Measurements from ENCODE around the gene FADS1. TPM values are rescaled to one million over a fixed set of nuclear protein-coding genes. Genes with fewer than 3 reads are reported as not detected.
A peak's percentile ranks its signal among the peaks of the same experiment; 100 is the strongest.

The FADS1 gene
- total and polyA plus RNA-seq, 2 of the 13 experiments (the other 11 are each of a cell fraction or from before 2014, with no cell fraction given): 91.8 to 108 TPM

GRCh38 chr11:61756452-61757212 is 60.2 kb downstream of the FADS1 start (continued):
- no peak; the same call in 1 of the 2 replicates for TF ChIP-seq ZBTB26 (CRISPR knock-in tag; IDR thresholded peaks at IDR 0.05; ENCODE audit: borderline replicate concordance)
- no peak for TF ChIP-seq ZNF251 (CRISPR knock-in tag; IDR thresholded peaks at IDR 0.05)
- TF ChIP-seq HMGXB4 (CRISPR knock-in tag; IDR thresholded peaks at IDR 0.05; ENCODE audit: borderline replicate concordance in 1 of 2, low read depth in 1 of 2): no peak
- TF ChIP-seq SALL1 (CRISPR knock-in tag; IDR thresholded peaks at IDR 0.05): peak; percentile 66
- TF ChIP-seq IRF9 (CRISPR knock-in tag; IDR thresholded peaks at IDR 0.05; ENCODE audit: borderline replicate concordance): no peak
- peak; percentile 94 for TF ChIP-seq ARID3A (IDR thresholded peaks at IDR 0.05; ENCODE audit: low read depth, low read length)
- no peak for TF ChIP-seq PCBP1 (IDR thresholded peaks at IDR 0.05; ENCODE audit: borderline replicate concordance, low read depth, low read length)
- peak; percentile 59 for TF ChIP-seq MEF2D (CRISPR knock-in tag; IDR thresholded peaks at IDR 0.05)
- TF ChIP-seq RBFOX2 (IDR thresholded peaks at IDR 0.05; ENCODE audit: low read depth, low read length): peak; percentile 74
- no peak for TF ChIP-seq TOE1 (CRISPR knock-in tag; IDR thresholded peaks at IDR 0.05)
- no peak for TF ChIP-seq NAIF1 (CRISPR knock-in tag; IDR thresholded peaks at IDR 0.05; ENCODE audit: borderline replicate concordance)
- TF ChIP-seq ISL2 (CRISPR knock-in tag; IDR thresholded peaks at IDR 0.05): no peak; the same call in none of the 2 replicates
- TF ChIP-seq CHD4 (IDR thresholded peaks at IDR 0.05; ENCODE audit: borderline replicate concordance, low read length): peak; percentile 82; the same call in 1 of the 2 replicates
- no peak for TF ChIP-seq ZNF737 (CRISPR knock-in tag; IDR thresholded peaks at IDR 0.05; ENCODE audit: borderline replicate concordance)
- TF ChIP-seq ZNF414 (CRISPR knock-in tag; IDR thresholded peaks at IDR 0.05): peak; percentile 61; the same call in 1 of the 2 replicates
- 0 out of 2 replicates have a peak, but pooled peaks have one; percentile 15 for TF ChIP-seq RFX5 (IDR thresholded peaks at IDR 0.05; ENCODE audit: low read depth, low read length)
- TF ChIP-seq ZNF720 (CRISPR knock-in tag; IDR thresholded peaks at IDR 0.05): no peak
- no peak; the same call in none of the 2 replicates for TF ChIP-seq HIVEP1 (CRISPR knock-in tag; IDR thresholded peaks at IDR 0.05)
- no peak for TF ChIP-seq TFAP4 (IDR thresholded peaks at IDR 0.05; ENCODE audit: borderline replicate concordance, low read depth)
- 0 out of 2 replicates have a peak, but pooled peaks have one; percentile 26 for TF ChIP-seq NFKBIZ (CRISPR knock-in tag; IDR thresholded peaks at IDR 0.05)
- peak; percentile 43; the same call in 1 of the 2 replicates for TF ChIP-seq ZNF589 (CRISPR knock-in tag; conservative IDR thresholded peaks at IDR 0.05)
- no peak for TF ChIP-seq CC2D1A (CRISPR knock-in tag; IDR thresholded peaks at IDR 0.05)

Data from HepG2 (cell line).